Lung (tissue), 12 donors: Measurements from ENCODE around the gene CCR9. TPM values are rescaled to one million over a fixed set of nuclear protein-coding genes. Genes with fewer than 3 reads are reported as not detected.
A peak's percentile ranks its signal among the peaks of the same experiment; 100 is the strongest.

Experiments used
- ATAC-seq: fragments of 200-7000 bp; cut with Tn5 transposase; one replicate; pipeline ENCODE4 v1.9.1; 2020; ENCODE audit warnings: moderate number of reproducible peaks; ENCODE audit not compliant: insufficient read depth, low FRiP score
- DNase-seq, 3 donors: peaks; one replicate each; pipeline ENCODE4 v3.0.0-alpha.2; 2013 to 2017
- H3K27ac ChIP-seq, 2 donors: one replicate each; pipeline ENCODE4 v1.5.1; 2013; ENCODE audit warnings: mild to moderate bottlenecking in 2 of 2, moderate library complexity in 2 of 2, control low read depth in 1 of 2, inconsistent platforms in 1 of 2, low read depth in 1 of 2, low read length in 1 of 2
- H3K27me3 ChIP-seq, 3 donors: one replicate each; pipeline ENCODE4 v1.5.1; 2013; ENCODE audit warnings: low read length in 2 of 3; ENCODE audit not compliant: control insufficient read depth in 3 of 3, insufficient read depth in 3 of 3
- H3K36me3 ChIP-seq, 4 donors: one replicate each; pipeline ENCODE4 v1.5.1; 2013; ENCODE audit warnings: low read length in 4 of 4, mild to moderate bottlenecking in 1 of 4, moderate library complexity in 1 of 4; ENCODE audit not compliant: control insufficient read depth in 4 of 4, insufficient read depth in 4 of 4
- H3K4me1 ChIP-seq, 5 donors: one replicate each; pipeline ENCODE4 v1.5.1; 2013; ENCODE audit warnings: low read length in 5 of 5, mild to moderate bottlenecking in 2 of 5, moderate library complexity in 1 of 5; ENCODE audit not compliant: control insufficient read depth in 5 of 5, insufficient read depth in 5 of 5
- H3K4me3 ChIP-seq: one replicate; pipeline ENCODE4 v1.5.1; 2013; ENCODE audit warnings: mild to moderate bottlenecking, control low read depth, moderate library complexity
- H3K9ac ChIP-seq, 2 donors: one replicate each; pipeline ENCODE4 v1.5.1; 2013; ENCODE audit warnings: low read length in 2 of 2, control low read depth in 1 of 2; ENCODE audit not compliant: insufficient read depth in 1 of 2
- H3K9me3 ChIP-seq, 4 donors: one replicate each; pipeline ENCODE4 v1.5.1; 2013; ENCODE audit warnings: low read length in 3 of 4, mild to moderate bottlenecking in 1 of 4, moderate library complexity in 1 of 4; ENCODE audit not compliant: control insufficient read depth in 4 of 4, insufficient read depth in 3 of 4
- CTCF ChIP-seq: IDR thresholded peaks from 2 replicates; pipeline ENCODE4 v1.5.1; 2012; ENCODE audit warnings: mild to moderate bottlenecking; ENCODE audit errors: control extremely low read depth, extremely low read depth
- WGBS, 2 donors: extraction: QIAGEN DNeasy Blood & Tissue Kit; methylation state at CpG; one replicate each; pipeline ENCODE4 v1.1.7; 2013; 5-methylcytosine and 5-hydroxymethylcytosine counted together
- polyA plus RNA-seq, 2 donors: library from polyadenylated mRNA; stranded (reverse); fragments of 200-250 nt; gene quantifications; one replicate each; pipeline ENCODE4 v1.2.1, GENCODE V29; 2013
- total RNA-seq, 2 donors: library from RNA; depleted of rRNA in 1 of 2; stranded (reverse); fragments of >200 nt in 1 of 2; gene quantifications; one replicate each; pipeline ENCODE4 v1.2.1, GENCODE V29; 2014 to 2021
- donor health status: control.
- donor health status: control.
- donor health status: Bipolar disorder and iron deficiency.
- donor health status: healthy.
- donor health status: DM: yes; HTN: yes; CAD: no.

CCR9 gene
- total and polyA plus RNA-seq, 4 donors = 0.09 to 0.46 TPM; not detected in 2

GRCh38 chr3:45948881-45949280 is 62.5 kb downstream of the CCR9 start:
- no peak for TF ChIP-seq CTCF
- DNase-seq (no peak), ATAC-seq (no peak)
- Histone ChIP-seq H3K27me3 (no peaks in the 10 kb centered on the region), H3K36me3 (peaks cover 15 to 54% (median 30%) of the 10 kb centered on the region in 4 donors), H3K4me1 (peaks cover 0 to 14% (median 0%) of the 10 kb centered on the region in 5 donors), H3K9ac (no peak overlapping the region), H3K27ac (no peak overlapping the region), H3K9me3 (no peaks in the 10 kb centered on the region), H3K4me3 (no peak overlapping the region)
- WGBS, 2 donors = 94 to 97% methylated on average over 6 of the region's 6 CpGs

GRCh38 chr3:45949432-45949831 is 63.1 kb downstream of the CCR9 start:
- 94 to 97% methylated on average over 4 of the region's 4 CpGs for WGBS, 2 donors
- Histone ChIP-seq H3K9me3 (no peaks in the 10 kb centered on the region), H3K27ac (no peak overlapping the region), H3K27me3 (no peaks in the 10 kb centered on the region), H3K4me1 (peaks cover 0 to 14% (median 0%) of the 10 kb centered on the region in 5 donors), H3K9ac (no peak overlapping the region), H3K36me3 (peaks cover 20 to 59% (median 33%) of the 10 kb centered on the region in 4 donors), H3K4me3 (no peak overlapping the region)
- DNase-seq = no peak
- no peak for TF ChIP-seq CTCF
- no peak for ATAC-seq

DNA sequence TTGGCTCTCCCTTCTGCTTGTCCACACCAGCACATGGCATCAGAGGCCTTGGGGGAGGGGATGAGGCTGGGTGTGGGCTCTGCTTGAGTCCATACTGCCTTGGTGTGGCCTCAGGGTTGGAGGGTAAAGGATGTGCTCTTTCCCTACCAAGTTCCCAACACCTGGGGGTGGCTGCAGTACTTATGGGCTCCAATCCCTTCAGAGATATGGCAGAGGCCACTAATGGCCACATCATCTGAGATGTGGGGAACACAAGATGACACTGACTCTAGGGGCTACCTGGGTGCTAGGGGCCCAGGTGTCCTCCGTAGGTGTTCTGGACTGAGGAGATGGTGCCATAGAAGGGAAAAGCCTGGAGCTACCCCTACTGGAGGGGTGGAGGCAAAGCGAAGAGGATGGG is 63.8 kb downstream of the CCR9 start:
- H3K4me3 ChIP-seq = no peak overlapping the region
- no peak for TF ChIP-seq CTCF
- H3K27me3 ChIP-seq = no peaks in the 10 kb centered on the region
- peaks cover 27 to 64% (median 39%) of the 10 kb centered on the region in 4 donors for H3K36me3 ChIP-seq
- peaks cover 0 to 14% (median 0%) of the 10 kb centered on the region in 5 donors for H3K4me1 ChIP-seq
- 93 to 97% methylated on average over 2 of the region's 2 CpGs for WGBS, 2 donors
- no peak overlapping the region for H3K9ac ChIP-seq
- peak overlapping the region in 1 of 2 donors; percentile 18 for H3K27ac ChIP-seq
- ATAC-seq = no peak
- no peak for DNase-seq
- no peaks in the 10 kb centered on the region for H3K9me3 ChIP-seq
